Inflammatory macrophage treated with lipopolysaccharide for 1 hour (primary cell): Measurements from ENCODE around the gene SFXN4.

Experiments
- DNase-seq, 2 donors: peaks; one replicate each; pipeline ENCODE4 v3.0.0-alpha.2; 2020 to 2022

SFXN4 gene

GRCh38 chr10:119165171-119166117, at the start of gene SFXN4:
SFXN4 (minus strand) TSS chr10:119165714; CDS start chr10:119165647, 67 bp downstream.
- DNase-seq, result peak; percentile 77 to 79

DNA sequence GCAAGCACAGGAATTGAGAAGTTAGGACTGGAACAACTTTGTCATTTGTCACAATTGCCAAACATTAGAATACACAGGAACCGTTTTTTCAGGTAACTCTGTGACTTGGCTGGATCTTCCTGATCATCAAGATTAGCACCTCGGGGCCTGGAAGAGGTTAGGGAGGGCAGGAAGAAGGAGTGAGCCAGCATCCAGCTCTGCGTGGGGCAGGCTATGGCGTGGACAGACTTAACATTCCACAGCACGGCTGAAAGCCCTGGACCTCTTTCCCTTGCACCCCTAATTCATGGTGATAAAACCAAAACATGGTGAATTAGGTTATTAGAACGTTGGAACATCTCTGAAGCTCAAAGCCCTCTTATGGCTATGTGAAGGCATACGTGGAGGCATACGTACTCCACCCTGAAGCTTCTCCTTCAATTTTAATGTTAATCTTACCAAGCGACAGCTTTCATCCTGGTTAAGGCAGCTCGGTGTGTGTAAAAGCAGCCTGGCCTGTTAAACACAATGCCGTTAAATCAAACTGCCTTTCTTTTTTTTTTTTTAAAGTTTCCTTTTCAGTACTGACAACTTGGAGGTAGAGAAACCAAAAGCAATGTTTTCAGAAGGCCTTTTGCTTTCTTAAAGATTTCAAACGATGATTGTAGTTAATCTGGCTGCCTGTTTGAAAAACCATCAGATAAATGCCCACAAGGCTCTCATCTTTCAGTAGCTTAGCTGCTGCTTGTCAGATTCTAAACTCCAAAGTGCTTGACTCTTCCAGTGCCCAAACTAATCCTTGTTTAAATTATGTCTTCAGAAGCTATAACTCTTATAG, 46.3 kb upstream of the SFXN4 start:
- no peak for DNase-seq

- no peak for DNase-seq
These were observed 45.7 kb upstream of the SFXN4 start for GRCh38 chr10:119211176-119211575.

- no peak for DNase-seq
These were observed 45.1 kb upstream of the SFXN4 start for GRCh38 chr10:119210633-119211032.

DNA sequence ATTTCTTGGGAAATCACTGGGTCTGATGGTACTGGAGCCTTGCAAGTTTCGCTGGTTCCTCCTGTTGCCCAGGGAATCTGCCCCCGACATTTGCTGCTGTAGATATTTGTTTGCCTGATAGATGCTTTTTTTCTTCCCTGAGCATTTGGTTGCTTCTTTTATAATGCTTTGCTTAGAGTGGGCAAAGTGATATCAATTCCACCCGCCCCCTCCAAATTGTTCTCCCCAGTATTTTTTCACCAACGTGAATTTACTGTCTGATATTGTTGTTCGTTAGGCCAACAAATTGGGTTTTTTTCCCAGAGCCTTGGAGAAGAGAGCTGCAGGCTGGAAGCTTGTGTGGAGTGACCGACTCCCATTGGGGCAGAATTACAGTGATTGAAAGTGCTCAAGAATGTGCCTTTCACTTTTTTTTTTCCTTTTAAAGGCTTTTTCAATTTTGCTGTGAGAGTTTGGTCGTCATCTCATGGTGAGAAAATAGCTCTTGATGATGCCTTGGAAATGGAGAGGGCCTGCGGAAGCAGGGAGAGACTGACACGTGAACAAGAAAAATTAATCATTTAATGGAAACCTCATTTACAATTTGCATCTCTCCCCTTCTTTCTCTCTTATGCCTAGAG, 44.3 kb upstream of the SFXN4 start:
- DNase-seq, result no peak

DNA sequence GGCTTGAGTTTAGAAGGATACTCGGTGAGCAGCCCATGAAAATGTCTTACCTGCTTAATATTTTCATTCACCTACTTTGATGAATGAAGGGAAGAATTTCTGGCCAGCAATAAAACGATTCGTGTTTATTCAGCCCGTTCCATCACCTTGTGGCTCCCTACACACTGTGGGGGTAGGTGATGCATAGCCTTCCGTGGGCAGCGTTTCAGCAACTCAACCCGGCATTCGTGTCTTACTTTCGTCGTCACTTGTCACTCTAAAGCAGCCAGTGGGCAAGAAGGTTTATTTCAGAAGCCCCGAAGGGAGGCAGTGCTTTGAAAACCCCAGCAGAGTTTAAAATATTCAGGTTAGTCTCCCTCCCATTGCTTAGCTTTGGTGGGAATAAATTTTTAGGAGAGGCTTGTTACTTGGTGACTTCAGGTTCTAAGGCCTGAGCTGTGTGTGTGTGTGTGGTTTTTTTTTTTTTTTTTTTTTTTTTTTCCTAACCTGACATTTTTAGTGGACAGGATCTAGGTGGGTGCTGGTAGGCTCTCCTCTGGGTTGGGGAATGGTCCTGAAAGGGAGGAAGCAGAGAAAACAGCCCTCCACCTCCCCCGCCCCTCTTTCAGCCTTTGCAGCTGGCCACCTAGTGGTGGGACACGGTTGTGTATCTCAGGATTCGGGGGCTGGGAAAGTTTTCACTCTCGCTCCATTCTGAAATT, 43.7 kb upstream of the SFXN4 start:
- DNase-seq, result peak in 1 of 2 donors; percentile 64

GRCh38 chr10:119208553-119208940, 43.0 kb upstream of the SFXN4 start:
- no peak for DNase-seq

GRCh38 chr10:119207713-119208552, 42.4 kb upstream of the SFXN4 start:
- DNase-seq, result peak in 1 of 2 donors; percentile 26

DNA sequence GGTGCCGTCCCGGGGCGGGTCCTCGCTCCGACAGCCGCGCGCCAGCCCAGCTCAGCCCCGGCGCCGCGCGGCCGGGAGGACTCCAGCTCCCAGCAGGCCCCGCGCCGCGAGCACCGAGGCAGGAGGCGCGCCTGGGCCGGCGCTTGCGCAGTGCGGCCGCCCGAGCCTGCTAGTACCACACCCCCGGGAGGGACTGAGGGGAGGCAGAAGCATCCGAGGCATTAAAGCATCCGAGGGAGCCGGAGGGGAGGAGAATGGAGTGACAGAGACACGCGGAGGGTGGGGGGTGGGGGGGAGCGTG, 41.8 kb upstream of the SFXN4 start, which contains the start of gene GRK5:
Gene GRK5, plus strand, starts transcription at position 206 of the 301 bp plus-strand sequence. CDS start 347 bp downstream, outside the sequence.
- DNase-seq, result peak; percentile 91 to 92

GRCh38 chr10:119206603-119207365, 41.3 kb upstream of the SFXN4 start:
- DNase-seq, result peak; percentile 29 to 58

DNA sequence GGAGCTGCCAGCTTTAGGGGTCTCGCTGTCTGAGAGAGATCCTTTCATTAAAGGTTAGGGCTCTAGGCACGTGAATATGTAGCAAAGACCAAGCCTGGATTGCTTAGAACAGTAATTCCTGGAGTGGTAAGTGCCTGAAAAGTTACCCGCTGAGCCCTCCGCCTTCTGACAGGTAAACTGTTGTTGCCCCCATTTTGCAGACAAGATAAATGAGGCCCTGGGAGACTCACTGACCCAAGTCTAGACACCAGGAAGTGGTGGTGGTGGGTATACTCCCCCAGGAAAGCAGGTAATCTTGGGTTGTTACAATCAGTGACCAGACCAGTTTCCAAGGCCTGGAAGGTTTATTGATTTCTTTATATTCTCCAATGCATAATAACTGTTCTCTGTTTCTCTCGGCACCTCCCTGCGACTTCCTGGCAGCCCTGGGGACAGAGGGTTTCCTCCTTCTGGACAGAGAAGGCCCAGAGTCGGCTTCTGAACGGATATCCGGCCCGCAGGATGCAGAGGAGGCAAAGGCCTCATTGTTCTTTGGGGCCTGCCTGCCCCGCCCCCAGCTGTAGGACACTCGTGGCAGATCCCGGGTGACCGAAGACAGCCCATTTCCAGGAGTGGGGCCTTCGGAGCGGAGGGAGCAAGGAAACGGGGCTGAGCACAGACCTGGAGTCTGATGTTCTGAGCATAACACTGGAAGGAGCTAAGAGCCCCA, 40.5 kb upstream of the SFXN4 start:
- DNase-seq, result peak; percentile 35 to 39

DNA sequence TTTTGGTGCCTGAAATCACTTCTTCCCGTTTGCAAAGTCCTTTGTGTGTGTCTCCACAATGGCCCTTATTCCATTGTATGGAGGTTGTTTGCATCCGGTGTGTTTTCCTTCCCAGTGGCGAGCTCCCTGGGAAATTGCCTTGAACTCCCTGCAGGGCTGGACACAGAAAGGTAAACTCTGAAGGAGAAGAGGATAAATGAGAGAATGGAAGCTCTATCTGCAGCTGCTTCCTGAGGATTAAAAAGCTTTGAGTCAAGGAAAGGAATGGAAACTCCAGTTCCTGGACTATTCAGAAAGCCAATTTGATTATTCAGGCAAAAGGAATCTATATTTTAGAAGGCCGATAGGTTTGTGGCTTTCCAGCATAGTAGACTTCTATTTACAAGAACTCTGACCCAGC, 37.5 kb upstream of the SFXN4 start:
- DNase-seq, result no peak

- DNase-seq, result no peak
These were observed 35.7 kb upstream of the SFXN4 start for GRCh38 chr10:119201233-119201632.

DNA sequence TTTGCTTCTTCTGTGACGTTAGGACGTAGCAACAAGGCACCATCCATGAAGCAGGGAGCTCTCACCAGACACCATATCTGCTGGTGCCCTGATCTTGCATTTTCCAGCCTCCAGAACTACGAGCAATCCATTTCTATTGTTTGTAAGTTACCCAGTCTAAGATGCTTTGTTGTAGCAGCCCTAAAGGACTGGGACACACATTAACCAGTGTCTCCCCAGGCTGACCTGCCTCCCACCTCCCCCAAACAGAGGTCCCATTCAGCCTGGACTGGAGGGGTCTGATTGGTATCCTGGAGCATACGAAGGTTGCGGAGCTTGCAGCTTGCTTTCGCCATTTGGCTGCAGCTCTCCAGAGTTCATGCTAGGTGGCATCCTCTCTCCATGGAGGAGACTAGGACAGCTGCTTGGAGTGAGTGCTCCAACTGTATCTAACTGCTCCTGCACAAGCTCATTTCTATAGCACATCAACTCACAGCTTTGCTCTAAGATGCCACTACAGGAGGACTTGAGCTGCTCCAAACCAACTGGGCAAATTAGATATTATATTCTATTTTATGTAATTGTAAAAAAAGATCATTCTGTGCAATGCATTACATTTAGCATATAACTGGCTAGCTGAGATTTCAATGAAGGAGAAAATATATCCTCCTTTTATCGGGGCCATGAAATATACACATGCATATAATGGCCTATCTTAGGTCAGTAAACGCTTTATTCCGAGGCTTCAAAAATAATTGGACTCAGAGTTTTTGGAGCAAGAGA, 33.9 kb upstream of the SFXN4 start:
- peak; percentile 55 to 63 for DNase-seq

DNA sequence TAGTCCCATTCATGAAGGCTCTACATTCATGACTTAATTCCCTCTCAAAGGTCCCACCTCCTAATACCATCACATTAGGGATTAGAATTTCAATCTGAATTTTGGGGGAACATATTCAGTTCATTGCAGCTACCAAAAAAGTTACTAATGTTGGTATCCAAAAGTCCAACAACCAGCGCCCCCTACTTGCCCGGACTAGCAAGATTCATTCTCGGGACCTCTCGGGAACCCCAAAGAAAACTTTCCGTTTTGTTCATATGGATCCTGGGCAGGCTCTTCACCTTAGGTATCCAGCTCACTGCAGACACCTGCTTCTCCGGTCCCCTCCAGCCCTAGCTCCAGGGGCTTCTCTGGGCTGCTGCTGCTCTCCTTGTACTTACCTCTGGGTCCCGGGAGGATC, 32.9 kb upstream of the SFXN4 start:
- peak in 1 of 2 donors; percentile 46 for DNase-seq

GRCh38 chr10:119197921-119198320, 32.4 kb upstream of the SFXN4 start:
- DNase-seq, result peak in 1 of 2 donors; percentile 57

DNA sequence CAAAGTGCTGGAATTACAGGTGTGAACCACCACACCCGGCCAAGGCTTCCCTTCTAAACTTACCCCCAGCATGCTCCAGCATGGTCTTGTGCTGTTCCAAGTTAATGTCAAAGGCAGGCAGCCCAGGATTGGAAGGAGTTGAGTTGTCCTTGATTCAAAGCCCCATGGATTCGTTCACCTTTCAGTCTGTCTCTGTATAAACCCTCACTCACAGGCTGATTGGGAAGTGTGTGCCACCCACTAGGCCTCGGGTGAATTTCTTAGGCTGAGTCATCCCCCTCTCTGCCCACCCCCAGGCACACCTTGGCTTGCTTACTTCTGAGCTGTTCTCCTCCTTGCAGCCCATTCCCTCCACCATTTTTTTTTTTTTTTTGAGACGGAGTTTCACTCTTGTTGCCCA, 26.4 kb upstream of the SFXN4 start:
- no peak for DNase-seq

- DNase-seq, result peak in 1 of 2 donors; percentile 28
These were observed 25.7 kb upstream of the SFXN4 start for GRCh38 chr10:119190954-119191785.
